Measurements from ENCODE around the gene IGFBP5.

Gene IGFBP5

GRCh38 chr2:216681683-216682082, 13.7 kb downstream of the IGFBP5 start:
- Histone ChIP-seq H3K27me3 (ENCODE audit: low read length) (no peaks in the 10 kb centered on the region), H3K9me3 (ENCODE audit: insufficient read depth, low read length) (no peaks in the 10 kb centered on the region)

GRCh38 chr2:216680951-216681629, 14.3 kb downstream of the IGFBP5 start:
- Histone ChIP-seq H4K20me1 (ENCODE audit: low read depth, low read length) (no peaks in the 10 kb centered on the region), H3K9me2 (replicated peaks; ENCODE audit: insufficient read depth, low read length) (no peaks in the 10 kb centered on the region), H3K9me3 (ENCODE audit: insufficient read depth, low read length) (no peaks in the 10 kb centered on the region), H3K79me2 (ENCODE audit: insufficient read depth, low read length) (no peaks in the 10 kb centered on the region), H3F3A (ENCODE audit: insufficient read depth) (no peaks in the 10 kb centered on the region), H3K36me3 (ENCODE audit: low read length) (no peaks in the 10 kb centered on the region), H3K9ac (ENCODE audit: low read length) (no peak overlapping the region), H2AFZ (ENCODE audit: low read depth, low read length, severe bottlenecking) (no peak overlapping the region), H3K4me3 (ENCODE audit: insufficient read depth, low read length, poor library complexity, severe bottlenecking) (no peak overlapping the region), H3K27me3 (ENCODE audit: low read length) (no peaks in the 10 kb centered on the region), H3K27ac (ENCODE audit: low read depth, low read length) (no peak overlapping the region), H3K4me2 (ENCODE audit: low read depth, low read length, poor library complexity, severe bottlenecking) (no peak overlapping the region)
- TF ChIP-seq CTCF (IDR thresholded peaks at IDR 0.05; ENCODE audit: insufficient read depth, low read length, poor library complexity, severe bottlenecking) (no peak), EZH2phosphoT487 (conservative IDR thresholded peaks at IDR 0.05; ENCODE audit: low read length) (no peak)

More at GRCh38 chr2:216681683-216682082, 13.7 kb downstream of the IGFBP5 start:
- TF ChIP-seq EZH2phosphoT487 (conservative IDR thresholded peaks at IDR 0.05; ENCODE audit: low read length) = no peak
- no peak for TF ChIP-seq CTCF (IDR thresholded peaks at IDR 0.05; ENCODE audit: insufficient read depth, low read length, poor library complexity, severe bottlenecking)
- Histone ChIP-seq H3K27ac (ENCODE audit: low read depth, low read length) (no peak overlapping the region), H3K4me2 (ENCODE audit: low read depth, low read length, poor library complexity, severe bottlenecking) (no peak overlapping the region), H3K4me3 (ENCODE audit: insufficient read depth, low read length, poor library complexity, severe bottlenecking) (no peak overlapping the region), H3K9ac (ENCODE audit: low read length) (no peak overlapping the region), H3K36me3 (ENCODE audit: low read length) (no peaks in the 10 kb centered on the region), H4K20me1 (ENCODE audit: low read depth, low read length) (no peaks in the 10 kb centered on the region), H3K79me2 (ENCODE audit: insufficient read depth, low read length) (no peaks in the 10 kb centered on the region), H3F3A (ENCODE audit: insufficient read depth) (no peaks in the 10 kb centered on the region), H2AFZ (ENCODE audit: low read depth, low read length, severe bottlenecking) (no peak overlapping the region), H3K9me2 (replicated peaks; ENCODE audit: insufficient read depth, low read length) (no peaks in the 10 kb centered on the region)

GRCh38 chr2:216679658-216680024, 15.7 kb downstream of the IGFBP5 start:
- TF ChIP-seq EZH2phosphoT487 (conservative IDR thresholded peaks at IDR 0.05; ENCODE audit: low read length) (no peak), CTCF (IDR thresholded peaks at IDR 0.05; ENCODE audit: insufficient read depth, low read length, poor library complexity, severe bottlenecking) (no peak)
- Histone ChIP-seq H3K4me3 (ENCODE audit: insufficient read depth, low read length, poor library complexity, severe bottlenecking) (no peak overlapping the region), H3K9me2 (replicated peaks; ENCODE audit: insufficient read depth, low read length) (no peaks in the 10 kb centered on the region), H3K79me2 (ENCODE audit: insufficient read depth, low read length) (no peaks in the 10 kb centered on the region), H3K9me3 (ENCODE audit: insufficient read depth, low read length) (no peaks in the 10 kb centered on the region), H3K36me3 (ENCODE audit: low read length) (no peaks in the 10 kb centered on the region), H4K20me1 (ENCODE audit: low read depth, low read length) (no peaks in the 10 kb centered on the region), H3K27me3 (ENCODE audit: low read length) (no peaks in the 10 kb centered on the region), H3K27ac (ENCODE audit: low read depth, low read length) (no peak overlapping the region), H3K9ac (ENCODE audit: low read length) (no peak overlapping the region), H3K4me2 (ENCODE audit: low read depth, low read length, poor library complexity, severe bottlenecking) (no peak overlapping the region), H3F3A (ENCODE audit: insufficient read depth) (no peaks in the 10 kb centered on the region), H2AFZ (ENCODE audit: low read depth, low read length, severe bottlenecking) (no peak overlapping the region)
